Fibroblast of lung (primary cell): Measurements from ENCODE around the gene SLC22A12.

Source experiments
- CTCF ChIP-seq, 2 donors: IDR thresholded peaks in 1 of 2; conservative IDR thresholded peaks in 1 of 2; 1 replicate in 1 of 2; 2 replicates in 1 of 2; pipeline ENCODE4 v1.5.1; 2011 to 2012; ENCODE audit warnings: low read length in 2 of 2, control low read depth in 1 of 2, inconsistent platforms in 1 of 2, low read depth in 1 of 2, mild to moderate bottlenecking in 1 of 2
- EZH2 ChIP-seq: IDR thresholded peaks from 2 replicates; pipeline ENCODE4 v1.5.1; 2012; ENCODE audit warnings: low read length, control low read depth, mild to moderate bottlenecking; ENCODE audit errors: missing control alignments

- TF ChIP-seq CTCF (conservative IDR thresholded peaks at IDR 0.05 in 1 of 2, IDR thresholded peaks at IDR 0.05 in 1 of 2; ENCODE audit: low read depth in 1 of 2, low read length in 2 of 2), result no peak
- no peak for TF ChIP-seq EZH2
Measured at GRCh38 chr11:64559351-64560138, 31.5 kb upstream of the SLC22A12 start.
